HG03575 (cell line): Measurements from ENCODE around the gene CTAG1B.
"Not testable (repeated sequence)": the region's sequence is repeated elsewhere in the genome, so short reads cannot be mapped to it uniquely, and the experiment has no call there.

ENCODE experiments used
- ATAC-seq: cut with Tn5 transposase; IDR thresholded peaks from one replicate; pipeline ENCODE4 v1.9.1; 2021; ENCODE audit not compliant: unreplicated experiment, insufficient number of reproducible peaks, low FRiP score; ENCODE audit errors: extremely low read depth

The CTAG1B gene

DNA sequence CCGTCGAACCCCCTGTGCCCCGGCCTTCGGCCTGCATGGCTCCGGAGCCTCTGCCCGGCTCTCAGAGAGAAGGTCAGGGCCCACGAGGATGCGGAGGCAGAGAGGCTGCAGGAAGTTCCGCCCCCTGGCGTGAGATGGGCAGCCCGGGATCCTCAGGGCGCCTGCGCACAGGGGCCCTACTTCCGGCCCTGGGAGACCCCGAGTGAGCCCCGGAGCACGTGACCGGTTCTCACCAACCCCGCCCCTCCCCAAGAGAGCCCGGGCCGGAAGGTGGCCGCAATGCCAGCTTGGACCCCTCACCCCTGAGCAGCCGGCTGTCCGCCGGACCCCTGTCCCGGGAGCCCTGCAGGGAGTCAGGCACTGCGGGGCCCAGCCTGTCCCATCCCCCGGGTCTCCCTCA is at the start of gene CTAG1B:
TSS of gene CTAG1B (minus strand) at position 101 of the 400 bp plus-strand sequence. CDS start at position 37, 64 bp downstream.
- ATAC-seq, result not testable (repeated sequence)

DNA sequence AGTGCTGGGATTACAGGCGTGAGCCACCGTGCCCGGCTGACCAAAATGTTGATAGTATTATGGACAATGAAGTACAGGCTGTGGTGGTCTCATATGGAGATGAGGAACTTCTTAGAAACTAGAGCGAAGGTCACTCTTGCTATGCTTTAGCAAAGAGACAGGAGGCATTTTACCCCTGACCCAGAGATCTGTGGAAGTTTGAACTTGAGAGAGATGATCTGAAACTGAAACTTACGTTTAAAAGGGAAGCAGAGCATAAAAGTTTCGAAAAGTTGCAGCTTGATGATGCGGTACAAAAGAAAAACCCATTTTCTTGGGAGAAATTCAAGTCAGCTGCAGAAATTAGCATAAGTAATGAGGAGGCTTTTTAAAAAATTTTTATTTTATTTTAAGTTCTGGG is 42.8 kb upstream of the CTAG1B start:
- ATAC-seq, result no peak

DNA sequence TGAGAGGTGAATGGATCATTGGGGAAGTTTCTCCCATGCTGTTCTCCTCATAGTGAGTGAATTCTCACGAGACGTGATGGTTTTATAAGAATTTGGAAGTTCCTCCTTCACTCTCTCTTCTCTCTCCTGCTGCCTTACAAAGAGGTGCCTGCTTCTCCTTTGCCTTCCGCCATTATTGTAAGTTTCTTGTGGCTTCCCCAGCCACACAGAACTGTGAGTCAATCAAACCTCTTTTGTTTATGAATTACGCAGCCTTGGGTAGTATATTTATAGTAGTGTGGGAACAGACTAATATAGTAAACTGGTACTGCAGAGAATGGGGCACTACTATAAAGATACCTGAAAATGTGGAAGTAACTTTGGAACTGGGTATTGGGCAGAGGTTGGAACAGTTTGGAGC is 42.1 kb upstream of the CTAG1B start:
- ATAC-seq, result no peak

DNA sequence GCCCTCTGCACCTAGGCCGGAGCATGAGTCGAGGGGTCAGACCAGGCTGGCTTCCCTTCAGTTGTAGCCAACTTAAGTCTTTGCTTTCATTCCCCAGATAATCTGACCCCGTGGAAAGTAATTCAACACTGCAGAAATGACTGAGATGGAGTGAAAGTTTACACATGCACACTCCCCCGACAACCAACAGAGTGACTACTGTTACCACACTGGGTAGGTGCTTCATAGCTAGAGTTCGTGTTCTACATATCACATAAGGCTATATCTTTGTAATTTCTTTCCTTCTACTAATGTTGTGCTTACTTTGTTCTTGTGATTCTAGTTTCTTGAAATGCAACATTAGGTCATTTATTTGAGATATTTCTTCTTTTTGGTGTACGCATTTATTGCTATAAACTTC is 41.5 kb upstream of the CTAG1B start:
- no peak for ATAC-seq

DNA sequence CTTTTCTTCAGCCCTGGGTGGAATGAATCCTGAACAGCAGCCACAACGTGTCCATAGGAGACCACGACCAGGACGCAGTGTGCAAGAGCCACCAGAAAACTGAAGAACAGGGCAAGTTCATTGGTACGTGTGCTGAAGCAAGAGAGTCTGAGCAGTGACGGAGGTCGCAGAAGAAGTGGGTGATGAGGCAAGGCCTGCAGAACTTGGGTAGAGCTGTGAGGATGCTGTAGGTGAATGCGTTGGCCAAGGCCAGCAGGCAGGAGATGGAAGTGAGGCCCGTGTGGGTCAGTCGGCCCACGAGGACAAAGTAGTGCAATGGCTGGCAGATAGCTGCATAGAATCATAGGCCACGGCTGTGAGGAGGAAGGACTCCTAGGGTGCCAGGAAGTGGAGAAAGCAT is 39.9 kb upstream of the CTAG1B start:
- no peak for ATAC-seq

DNA sequence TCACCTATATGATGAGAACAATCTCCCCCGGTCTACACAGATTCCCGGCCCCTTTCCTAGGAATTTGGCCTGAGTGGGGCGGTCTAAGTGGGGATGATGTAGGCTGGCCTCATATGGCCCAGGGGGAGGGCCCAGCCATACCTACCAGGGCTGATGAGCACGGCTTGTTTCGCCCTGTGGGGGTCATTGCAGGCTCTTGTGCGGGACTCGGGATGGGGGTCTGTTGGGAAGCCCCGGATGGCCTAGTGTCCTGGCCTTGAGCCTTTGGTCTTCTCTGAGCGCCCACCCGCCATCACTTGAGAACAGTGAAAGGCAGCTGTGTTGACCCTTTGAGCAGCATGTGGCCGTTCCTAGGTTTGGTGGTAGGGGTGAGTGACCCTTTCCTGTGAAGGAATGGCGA is 39.1 kb upstream of the CTAG1B start:
- ATAC-seq, result no peak

DNA sequence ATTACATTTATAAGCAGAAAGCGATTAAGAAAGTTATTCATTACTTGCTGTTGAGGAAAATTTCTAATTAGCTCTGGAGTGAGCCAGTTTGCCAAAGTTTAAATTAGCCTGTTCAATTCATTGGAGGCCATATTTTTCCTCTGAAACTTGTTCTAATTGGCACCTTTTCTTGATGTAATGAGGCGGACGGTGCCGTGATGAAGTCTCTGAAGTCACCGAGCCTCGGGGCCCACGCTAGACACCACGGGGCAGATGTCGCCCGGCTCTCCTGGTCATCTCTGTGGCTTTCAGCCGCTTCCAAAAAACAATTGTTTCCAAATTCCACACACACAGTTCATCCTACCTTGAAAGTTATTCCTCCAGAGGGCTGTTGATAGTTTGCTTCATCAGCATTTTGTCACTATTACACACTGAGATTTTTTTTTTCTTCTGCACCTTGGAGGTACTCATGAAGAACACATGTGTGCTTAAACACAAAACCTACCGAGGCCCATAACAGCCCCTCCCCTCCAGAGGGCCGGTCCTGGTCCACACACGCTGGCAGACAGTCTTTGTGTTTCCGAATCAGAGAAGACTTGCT is 38.2 kb upstream of the CTAG1B start:
- ATAC-seq, result no peak

DNA sequence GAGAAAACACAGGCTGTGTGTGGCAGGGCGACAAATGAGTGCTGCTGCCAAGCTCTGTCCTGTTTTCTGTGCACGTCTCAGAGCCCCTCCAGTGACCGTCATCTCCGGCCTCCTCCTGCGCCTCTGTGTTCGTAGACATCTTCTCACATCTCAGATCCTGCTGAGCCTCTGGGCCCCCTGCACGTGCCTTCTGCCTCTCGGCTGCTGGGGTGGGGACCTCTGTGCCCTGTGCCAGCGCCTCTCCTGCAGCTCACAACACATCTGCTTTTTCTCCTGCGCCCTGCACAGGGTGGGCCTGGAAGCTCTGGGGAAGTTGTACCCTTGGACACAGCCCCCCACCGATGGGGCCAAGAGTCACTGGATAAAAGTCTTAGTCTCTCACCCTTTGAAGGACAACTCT is 36.7 kb upstream of the CTAG1B start:
- ATAC-seq, result no peak

DNA sequence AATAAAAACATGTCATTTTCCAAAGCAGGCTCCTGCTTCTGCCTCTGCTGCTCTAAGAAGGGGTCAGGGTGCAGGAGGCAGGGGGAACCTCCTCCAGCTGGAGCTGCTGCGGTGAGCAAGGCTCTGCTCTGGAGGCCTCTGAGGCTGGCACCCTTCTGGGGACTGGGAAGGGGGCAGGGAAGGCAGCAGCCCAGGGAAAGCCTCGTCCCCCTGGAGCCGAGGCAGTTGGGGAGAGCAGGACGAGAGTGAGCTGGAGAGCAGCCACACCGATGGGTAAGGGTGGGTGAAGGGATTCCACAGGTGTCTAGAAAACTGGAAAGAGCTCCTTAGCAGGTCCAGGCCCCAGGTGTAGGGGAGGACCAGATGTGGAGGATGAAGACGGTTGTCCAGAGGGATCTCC is 36.3 kb upstream of the CTAG1B start:
- no peak for ATAC-seq

DNA sequence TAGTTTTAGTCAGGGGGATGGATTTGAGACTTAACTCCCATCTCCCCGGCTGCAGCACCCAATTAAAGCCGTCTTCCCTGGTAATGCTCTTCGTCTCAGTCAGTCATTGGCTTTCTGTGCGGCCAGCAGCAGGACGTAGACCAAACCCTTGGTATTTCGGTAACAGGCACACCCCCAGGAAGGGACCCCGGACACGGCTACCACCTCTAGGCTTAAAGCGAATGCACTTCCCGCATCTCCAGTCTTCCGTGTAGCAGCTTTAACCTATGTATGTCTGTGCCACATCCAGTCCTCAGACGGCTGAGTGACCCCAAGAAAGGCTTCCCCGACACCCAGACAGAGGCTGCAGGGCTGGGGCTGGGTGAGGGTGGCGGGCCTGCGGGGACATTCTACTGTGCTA is 35.8 kb upstream of the CTAG1B start:
- no peak for ATAC-seq

DNA sequence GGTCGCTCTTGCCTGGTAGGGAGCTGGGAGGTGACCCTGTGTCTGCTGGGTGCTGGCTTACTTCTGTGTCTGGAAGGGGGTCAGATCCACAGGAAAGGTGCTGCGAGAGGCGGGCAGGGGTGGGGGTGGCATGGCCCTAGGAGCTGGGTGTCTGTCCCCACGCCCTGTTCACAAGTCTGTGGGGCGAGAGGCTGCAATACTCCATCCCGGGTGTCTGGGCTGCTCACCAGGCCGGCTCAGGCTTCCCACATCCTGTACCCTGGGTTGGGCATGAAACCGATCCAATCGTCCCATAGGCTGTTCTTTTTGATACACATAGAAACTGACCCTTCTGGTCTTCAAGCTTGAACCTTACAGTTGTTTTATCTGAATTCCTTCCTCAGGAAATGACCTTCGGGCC is 35.3 kb upstream of the CTAG1B start:
- ATAC-seq, result no peak

DNA sequence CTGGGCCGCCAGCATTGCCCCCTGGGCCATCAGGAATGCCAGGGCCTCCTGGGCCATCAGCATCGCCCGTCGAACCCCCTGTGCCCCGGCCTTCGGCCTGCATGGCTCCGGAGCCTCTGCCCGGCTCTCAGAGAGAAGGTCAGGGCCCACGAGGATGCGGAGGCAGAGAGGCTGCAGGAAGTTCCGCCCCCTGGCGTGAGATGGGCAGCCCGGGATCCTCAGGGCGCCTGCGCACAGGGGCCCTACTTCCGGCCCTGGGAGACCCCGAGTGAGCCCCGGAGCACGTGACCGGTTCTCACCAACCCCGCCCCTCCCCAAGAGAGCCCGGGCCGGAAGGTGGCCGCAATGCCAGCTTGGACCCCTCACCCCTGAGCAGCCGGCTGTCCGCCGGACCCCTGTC is 34.3 kb upstream of the CTAG1B start, which contains the start of gene CTAG2:
TSS of gene CTAG2 (minus strand) at position 167 of the 400 bp plus-strand sequence. CDS start at position 103, 64 bp downstream.
- ATAC-seq, result not testable (repeated sequence)

DNA sequence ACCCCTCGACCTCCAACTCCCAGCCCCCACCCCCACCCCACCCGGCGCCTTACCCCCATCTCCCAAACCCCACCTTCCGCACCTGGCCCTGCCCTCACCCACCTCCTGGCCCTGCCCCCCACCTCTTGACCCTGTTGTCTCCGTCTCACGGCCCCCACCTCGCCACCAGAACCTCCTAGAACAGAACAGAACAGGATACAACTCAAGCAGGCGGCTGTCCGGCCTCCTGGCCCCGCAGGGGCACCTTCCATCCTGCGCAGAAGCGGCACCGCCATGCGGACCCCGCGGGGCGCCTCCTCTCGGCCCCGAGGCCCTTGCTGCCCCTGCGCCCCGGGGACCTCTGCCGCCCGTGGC is 33.9 kb upstream of the CTAG1B start:
- ATAC-seq, result no peak

DNA sequence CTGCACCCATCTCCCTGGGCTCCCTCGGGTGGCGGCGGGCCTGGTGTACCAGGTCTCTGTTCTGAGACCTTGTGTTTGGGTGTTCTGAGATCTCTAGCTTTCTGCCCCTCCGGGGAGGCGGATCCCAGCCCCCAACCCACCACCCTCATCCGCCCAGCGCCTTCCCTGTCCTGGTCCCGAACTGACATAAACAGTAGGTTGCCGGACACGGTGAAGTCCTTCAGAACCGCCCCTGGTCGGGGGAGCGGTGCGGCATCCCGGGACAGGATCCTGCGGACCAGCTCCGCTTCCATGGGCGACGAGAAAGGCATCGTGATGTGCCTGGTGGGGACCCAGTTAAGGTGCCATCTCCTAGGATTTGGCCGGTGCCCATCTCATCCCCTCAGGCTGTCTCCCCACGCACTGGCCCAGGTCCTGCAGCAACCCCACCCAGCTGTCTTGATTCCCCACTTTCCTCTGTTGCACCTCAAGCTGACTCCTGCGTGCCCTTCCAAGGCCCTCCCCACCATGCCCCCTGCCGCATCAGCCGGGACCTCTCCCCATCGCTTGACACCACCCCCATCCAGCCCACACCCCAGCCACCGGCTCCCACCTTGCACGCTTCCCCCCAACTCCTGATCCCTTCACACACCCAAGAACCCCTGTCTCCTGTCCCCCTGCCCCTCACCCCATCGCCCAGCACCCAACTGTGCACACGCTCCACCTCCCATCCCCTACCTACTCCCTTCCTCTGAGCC is 33.4 kb upstream of the CTAG1B start:
- no peak for ATAC-seq

DNA sequence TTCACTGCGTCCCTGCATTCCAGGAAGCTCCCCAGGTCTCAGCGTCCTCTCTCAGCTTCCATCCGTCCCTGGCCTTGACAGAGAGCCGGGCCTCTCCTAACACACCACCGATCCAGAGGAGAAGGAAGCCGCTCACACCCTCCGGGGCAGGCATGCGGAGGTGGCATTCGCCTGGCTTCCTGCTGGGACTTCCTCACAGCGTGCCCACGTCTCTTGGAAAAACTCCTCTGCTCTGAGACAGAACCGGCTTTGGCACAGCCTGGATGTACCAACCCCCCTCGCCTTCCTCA is 31.1 kb upstream of the CTAG1B start:
- no peak for ATAC-seq

DNA sequence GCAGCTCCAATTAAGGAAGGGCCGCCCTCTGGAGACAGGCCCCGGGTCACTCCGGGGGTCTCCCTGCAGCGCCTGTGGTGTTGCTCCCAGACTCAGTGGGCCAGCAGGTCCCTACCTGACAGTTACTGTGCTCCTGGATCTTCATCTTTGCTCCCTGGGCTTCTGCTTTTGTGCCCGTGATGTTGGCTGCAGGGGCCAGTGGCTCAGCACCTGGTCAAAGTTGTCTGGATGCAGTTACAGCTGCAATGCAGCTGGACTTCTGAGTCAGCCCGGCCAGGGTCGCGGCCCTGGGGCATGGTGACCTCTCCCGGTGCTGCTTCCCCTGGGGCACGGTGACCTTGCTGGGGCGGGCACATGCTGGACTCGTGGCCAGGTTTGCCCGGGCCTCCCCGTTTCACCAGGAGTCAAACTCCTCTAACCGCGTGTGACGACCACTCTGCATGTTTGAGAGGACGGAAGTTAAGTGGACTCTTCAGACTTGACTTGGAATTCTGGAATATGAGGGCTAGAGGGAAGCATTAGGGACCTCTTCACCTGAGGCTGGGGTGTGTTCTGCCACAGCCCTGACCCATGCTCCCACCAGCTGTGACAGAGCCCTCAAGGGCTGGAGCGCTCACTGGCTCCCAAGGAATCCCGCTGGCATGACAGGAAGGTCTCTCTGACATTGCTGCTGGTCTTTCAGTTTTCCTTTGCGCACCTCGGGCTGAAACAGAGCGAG is 30.6 kb upstream of the CTAG1B start:
- no peak for ATAC-seq

DNA sequence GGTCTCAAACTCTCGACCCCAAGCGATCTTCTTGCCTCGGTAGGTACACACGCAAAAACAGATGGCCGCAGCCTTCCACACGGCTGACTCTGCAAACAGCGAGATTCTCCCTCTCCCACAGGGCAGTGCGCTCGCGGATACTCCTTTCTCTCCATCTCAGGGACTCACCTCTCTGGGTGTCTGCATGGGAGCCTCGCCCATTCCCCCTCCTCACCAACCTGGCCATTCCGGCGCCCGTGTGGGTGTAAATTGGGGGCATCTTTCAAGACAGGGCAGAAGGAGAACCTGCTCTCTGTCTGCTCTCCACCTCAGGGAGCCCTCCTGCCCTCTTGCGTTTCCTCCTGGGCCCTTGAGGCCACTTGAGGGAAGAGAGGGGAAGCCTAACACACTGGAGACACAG is 29.8 kb upstream of the CTAG1B start:
- no peak for ATAC-seq

DNA sequence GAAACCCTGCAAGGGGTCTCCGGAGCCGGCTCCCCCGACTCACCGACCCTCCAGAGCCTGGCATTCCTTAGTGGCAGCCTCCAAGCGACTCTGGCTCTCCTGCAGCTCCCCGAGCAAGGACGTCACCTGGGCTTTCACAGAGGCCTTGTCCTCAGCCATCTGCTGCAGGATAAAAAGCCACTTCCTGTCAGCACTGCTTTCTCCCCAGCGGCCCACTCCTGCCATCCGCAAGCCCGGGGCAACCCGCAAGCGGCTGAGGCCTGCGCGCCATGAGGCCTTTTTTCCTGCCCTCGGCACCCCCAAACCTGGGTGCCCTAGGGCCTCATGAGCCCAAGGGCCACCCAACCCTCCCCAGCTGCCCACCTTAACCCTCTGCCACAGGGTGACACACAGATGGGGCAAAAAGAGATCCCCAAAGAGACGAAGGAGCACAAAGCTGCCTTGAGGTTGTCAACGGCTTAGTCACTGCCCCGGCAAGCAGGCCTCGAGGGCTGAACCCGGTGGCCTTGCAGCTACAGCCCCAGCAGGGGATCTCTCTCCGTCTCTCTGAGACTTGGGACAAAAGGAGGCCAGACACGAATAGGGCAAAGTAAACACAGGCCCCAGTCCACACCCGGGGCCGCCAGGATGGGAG is 26.8 kb upstream of the CTAG1B start:
- not testable (repeated sequence) for ATAC-seq

DNA sequence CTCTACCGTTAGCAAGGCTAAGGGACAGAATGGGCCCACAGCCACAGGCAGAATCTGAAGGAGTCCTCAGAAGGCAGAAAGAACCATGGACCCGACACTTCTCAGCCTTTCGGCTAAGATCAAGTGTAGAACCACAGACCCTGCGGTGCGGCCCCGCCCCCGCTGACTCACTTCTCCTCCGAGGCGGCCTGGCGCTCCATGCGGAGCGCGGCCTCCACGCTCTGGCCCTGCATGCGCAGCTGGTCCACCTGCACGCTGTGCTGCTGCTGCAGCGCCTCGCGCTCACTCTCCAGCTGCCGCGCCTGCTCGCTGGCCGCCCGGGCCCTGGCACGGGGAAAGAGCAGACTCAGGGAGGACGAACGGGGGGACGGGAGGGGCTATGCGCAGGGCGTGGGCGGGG is 24.6 kb upstream of the CTAG1B start:
- ATAC-seq, result not testable (repeated sequence)

DNA sequence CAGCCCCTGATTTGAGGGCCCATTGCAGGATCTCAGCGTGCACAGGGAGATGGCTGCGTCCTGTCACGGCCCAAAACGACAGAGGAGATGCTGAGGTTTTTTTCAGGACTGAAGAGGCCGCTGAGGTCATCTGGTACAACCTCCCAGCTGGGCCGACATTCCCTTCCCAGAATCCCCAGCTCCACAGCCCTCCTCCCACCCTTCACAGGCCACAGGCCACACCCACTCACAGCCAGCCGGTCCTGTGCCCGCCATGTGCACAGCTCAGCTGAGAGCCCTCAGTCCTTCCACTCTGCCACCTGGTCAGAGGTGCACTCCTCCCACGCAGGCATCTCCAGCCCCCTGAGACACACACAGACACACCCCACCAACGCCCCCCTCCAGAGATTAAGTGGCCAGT is 22.7 kb upstream of the CTAG1B start:
- ATAC-seq, result not testable (repeated sequence)
